22Rv1 (cell line): ENCODE measurements around the gene CDC42EP5.

Source experiments
- ZFX ChIP-seq: fragments of 450-650 bp; IDR thresholded peaks from 2 replicates; pipeline ENCODE4 v1.6.1; 2017; ENCODE audit warnings: antibody characterized with exemption, borderline replicate concordance
- TF ChIP-seq, protein P1 (sequence below): fragments of 450-650 bp; IDR thresholded peaks from 2 replicates; pipeline ENCODE4 v1.5.1; 2017; ENCODE audit warnings: mild to moderate bottlenecking

DNA sequence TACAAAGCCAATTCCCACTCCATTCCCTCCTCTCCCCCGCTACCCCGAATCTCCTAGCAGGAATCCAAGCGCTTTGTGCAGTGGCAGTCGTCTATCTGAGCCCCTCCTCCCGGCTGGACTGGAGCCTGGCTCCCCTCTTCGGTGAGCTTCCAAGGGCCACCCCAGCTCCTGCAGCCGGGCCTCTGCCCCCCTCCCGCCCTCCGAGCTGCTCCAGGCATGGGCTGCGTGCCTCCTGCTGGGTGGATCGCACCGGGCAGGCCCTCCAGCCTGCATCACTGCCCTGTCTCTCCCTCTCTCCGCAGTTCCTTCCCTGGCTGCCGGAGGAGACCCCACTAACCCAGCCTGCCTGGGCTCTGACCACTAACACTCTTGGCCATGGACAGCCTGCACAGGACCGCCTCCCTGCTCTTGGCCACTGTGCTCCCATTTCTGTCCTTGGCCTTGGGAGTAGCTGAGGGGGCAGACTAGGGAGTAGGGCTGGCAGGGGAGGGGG is 37.0 kb downstream of the CDC42EP5 start:
- TF ChIP-seq, protein P1, sequence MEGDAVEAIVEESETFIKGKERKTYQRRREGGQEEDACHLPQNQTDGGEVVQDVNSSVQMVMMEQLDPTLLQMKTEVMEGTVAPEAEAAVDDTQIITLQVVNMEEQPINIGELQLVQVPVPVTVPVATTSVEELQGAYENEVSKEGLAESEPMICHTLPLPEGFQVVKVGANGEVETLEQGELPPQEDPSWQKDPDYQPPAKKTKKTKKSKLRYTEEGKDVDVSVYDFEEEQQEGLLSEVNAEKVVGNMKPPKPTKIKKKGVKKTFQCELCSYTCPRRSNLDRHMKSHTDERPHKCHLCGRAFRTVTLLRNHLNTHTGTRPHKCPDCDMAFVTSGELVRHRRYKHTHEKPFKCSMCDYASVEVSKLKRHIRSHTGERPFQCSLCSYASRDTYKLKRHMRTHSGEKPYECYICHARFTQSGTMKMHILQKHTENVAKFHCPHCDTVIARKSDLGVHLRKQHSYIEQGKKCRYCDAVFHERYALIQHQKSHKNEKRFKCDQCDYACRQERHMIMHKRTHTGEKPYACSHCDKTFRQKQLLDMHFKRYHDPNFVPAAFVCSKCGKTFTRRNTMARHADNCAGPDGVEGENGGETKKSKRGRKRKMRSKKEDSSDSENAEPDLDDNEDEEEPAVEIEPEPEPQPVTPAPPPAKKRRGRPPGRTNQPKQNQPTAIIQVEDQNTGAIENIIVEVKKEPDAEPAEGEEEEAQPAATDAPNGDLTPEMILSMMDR: no peak
- TF ChIP-seq ZFX: no peak
